Lower leg skin (tissue), 3 donors: ENCODE data around the gene ANAPC2.

Experiments used
- POLR2A ChIP-seq, 2 donors: fragments of 450-650 bp; IDR thresholded peaks; one replicate each; pipeline ENCODE4 v1.6.1; 2016 to 2017; ENCODE audit warnings: antibody characterized with exemption in 2 of 2, mild to moderate bottlenecking in 1 of 2, moderate library complexity in 1 of 2
- TF ChIP-seq, protein P1 (sequence below), 3 donors: fragments of 450-650 bp; IDR thresholded peaks; one replicate each; pipeline ENCODE4 v1.5.1; 2016; ENCODE audit warnings: antibody characterized with exemption in 3 of 3, mild to moderate bottlenecking in 3 of 3, moderate library complexity in 2 of 3

DNA sequence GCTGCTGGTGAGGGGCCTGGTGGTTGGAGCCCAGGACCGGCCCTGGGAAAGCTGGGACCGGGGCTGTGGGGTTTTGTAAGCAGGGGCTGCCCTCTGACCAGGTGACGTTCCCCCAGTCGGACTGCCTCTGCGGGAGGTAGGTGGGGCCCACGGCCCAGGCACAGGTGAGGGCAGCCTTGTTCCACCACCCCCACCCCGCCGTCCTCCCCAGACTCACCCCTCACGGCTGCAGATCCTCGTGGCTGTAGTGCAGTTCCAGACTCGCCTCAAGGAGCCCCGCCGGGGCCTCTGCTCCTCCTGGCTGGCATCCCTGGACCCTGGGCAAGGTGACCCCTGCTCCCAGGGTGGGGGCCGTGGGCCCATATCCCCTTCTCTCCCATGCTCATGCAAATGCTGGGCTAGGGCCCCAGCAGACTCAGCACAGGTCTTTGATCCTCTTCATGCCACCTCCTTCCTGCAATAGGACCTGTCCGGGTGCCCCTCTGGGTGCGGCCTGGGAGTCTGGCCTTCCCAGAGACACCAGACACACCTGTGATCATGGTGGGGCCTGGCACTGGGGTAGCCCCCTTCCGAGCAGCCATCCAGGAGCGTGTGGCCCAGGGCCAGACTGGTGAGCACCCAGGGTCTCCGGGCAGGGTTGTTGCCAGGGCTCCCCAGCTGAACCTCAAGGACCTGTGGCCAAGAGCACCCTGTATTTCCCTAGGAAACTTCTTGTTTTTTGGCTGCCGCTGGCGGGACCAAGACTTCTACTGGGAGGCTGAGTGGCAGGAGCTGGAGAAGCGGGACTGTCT, 27.0 kb upstream of the ANAPC2 start:
- TF ChIP-seq, protein P1, sequence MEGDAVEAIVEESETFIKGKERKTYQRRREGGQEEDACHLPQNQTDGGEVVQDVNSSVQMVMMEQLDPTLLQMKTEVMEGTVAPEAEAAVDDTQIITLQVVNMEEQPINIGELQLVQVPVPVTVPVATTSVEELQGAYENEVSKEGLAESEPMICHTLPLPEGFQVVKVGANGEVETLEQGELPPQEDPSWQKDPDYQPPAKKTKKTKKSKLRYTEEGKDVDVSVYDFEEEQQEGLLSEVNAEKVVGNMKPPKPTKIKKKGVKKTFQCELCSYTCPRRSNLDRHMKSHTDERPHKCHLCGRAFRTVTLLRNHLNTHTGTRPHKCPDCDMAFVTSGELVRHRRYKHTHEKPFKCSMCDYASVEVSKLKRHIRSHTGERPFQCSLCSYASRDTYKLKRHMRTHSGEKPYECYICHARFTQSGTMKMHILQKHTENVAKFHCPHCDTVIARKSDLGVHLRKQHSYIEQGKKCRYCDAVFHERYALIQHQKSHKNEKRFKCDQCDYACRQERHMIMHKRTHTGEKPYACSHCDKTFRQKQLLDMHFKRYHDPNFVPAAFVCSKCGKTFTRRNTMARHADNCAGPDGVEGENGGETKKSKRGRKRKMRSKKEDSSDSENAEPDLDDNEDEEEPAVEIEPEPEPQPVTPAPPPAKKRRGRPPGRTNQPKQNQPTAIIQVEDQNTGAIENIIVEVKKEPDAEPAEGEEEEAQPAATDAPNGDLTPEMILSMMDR (IDR thresholded peaks at IDR 0.05): no peak
- TF ChIP-seq POLR2A (IDR thresholded peaks at IDR 0.05): no peak
